HS-5 (cell line): ENCODE data around the gene ST7.
A peak's percentile ranks its signal among the peaks of the same experiment; 100 is the strongest.

Source experiments
- DNase-seq: peaks from one replicate; pipeline ENCODE4 v3.0.0-alpha.2; 2012; ENCODE audit warnings: low read depth

The ST7 gene

GRCh38 chr7:116979430-116979829, 26.1 kb downstream of the ST7 start:
- no peak for DNase-seq

GRCh38 chr7:116980354-116980753, 27.1 kb downstream of the ST7 start:
- DNase-seq = no peak

GRCh38 chr7:116981939-116982338, 28.6 kb downstream of the ST7 start:
- DNase-seq = no peak

- no peak for DNase-seq
Measured at GRCh38 chr7:116984511-116984910, 31.2 kb downstream of the ST7 start.

GRCh38 chr7:116984917-116985316, 31.6 kb downstream of the ST7 start:
- no peak for DNase-seq

GRCh38 chr7:116985575-116985974, 32.3 kb downstream of the ST7 start:
- no peak for DNase-seq

- DNase-seq = peak; percentile 36
Measured at GRCh38 chr7:116986611-116987565, 33.6 kb downstream of the ST7 start.

GRCh38 chr7:116988363-116988989, 35.2 kb downstream of the ST7 start:
- DNase-seq = no peak

- no peak for DNase-seq
Measured at GRCh38 chr7:116990056-116990455, 36.8 kb downstream of the ST7 start.

GRCh38 chr7:116991233-116991632, 37.9 kb downstream of the ST7 start:
- DNase-seq = no peak

- DNase-seq = no peak
Measured at GRCh38 chr7:116994611-116995010, 41.3 kb downstream of the ST7 start.

- DNase-seq = no peak
Measured at GRCh38 chr7:116997972-116998371, 44.7 kb downstream of the ST7 start.

GRCh38 chr7:116998567-116999175, 45.4 kb downstream of the ST7 start:
- no peak for DNase-seq

GRCh38 chr7:116999311-116999710, 46.0 kb downstream of the ST7 start:
- DNase-seq = no peak

- no peak for DNase-seq
Measured at GRCh38 chr7:117001283-117001682, 48.0 kb downstream of the ST7 start.

- DNase-seq = no peak
Measured at GRCh38 chr7:117004899-117005298, 51.6 kb downstream of the ST7 start.

GRCh38 chr7:117005449-117005848, 52.1 kb downstream of the ST7 start:
- DNase-seq = no peak

GRCh38 chr7:117006907-117007684, 53.8 kb downstream of the ST7 start:
- no peak for DNase-seq

GRCh38 chr7:117008118-117008885, 55.0 kb downstream of the ST7 start:
- DNase-seq = no peak

GRCh38 chr7:117008886-117009531, 55.7 kb downstream of the ST7 start:
- no peak for DNase-seq
